HepG2 (cell line): ENCODE results near the gene CNOT1. TPM values are rescaled to one million over a fixed set of nuclear protein-coding genes. Genes with fewer than 3 reads are reported as not detected.
A peak's percentile ranks its signal among the peaks of the same experiment; 100 is the strongest.

ENCODE experiments used
- ADNP ChIP-seq: sonication (generic); formaldehyde crosslinking; IDR thresholded peaks from 2 replicates; pipeline ENCODE4 v1.4.0; 2020; ENCODE audit warnings: missing genetic modification reagents
- ARHGAP35 ChIP-seq: sonication (generic); formaldehyde crosslinking; IDR thresholded peaks from 2 replicates; pipeline ENCODE4 v1.9.0; 2022; ENCODE audit warnings: mild to moderate bottlenecking, inconsistent platforms, moderate library complexity, missing genetic modification reagents, borderline replicate concordance
- ATF5 ChIP-seq: sonication (generic); formaldehyde crosslinking; IDR thresholded peaks from 2 replicates; pipeline ENCODE4 v1.4.0; 2020; ENCODE audit warnings: mild to moderate bottlenecking, low read depth, missing genetic modification reagents
- HOXA9 ChIP-seq: sonication (generic); formaldehyde crosslinking; IDR thresholded peaks from 2 replicates; pipeline ENCODE4 v1.8.1; 2022; ENCODE audit warnings: missing genetic modification reagents, mild to moderate bottlenecking, moderate library complexity, borderline replicate concordance
- MAZ ChIP-seq, 2 experiments: sonication (generic) in 1 of 2; formaldehyde crosslinking in 1 of 2; IDR thresholded peaks; 2 replicates each; pipeline versions ENCODE4 v1.5.0 to v1.6.1; 2012 to 2020; ENCODE audit warnings: low read depth in 2 of 2, mild to moderate bottlenecking in 2 of 2, borderline replicate concordance in 1 of 2, improper control_type of control experiment in 1 of 2, low read length in 1 of 2, missing genetic modification reagents in 1 of 2, moderate library complexity in 1 of 2
- RFX5 ChIP-seq: IDR thresholded peaks from 2 replicates; pipeline ENCODE4 v1.6.1; 2011; ENCODE audit warnings: low read depth, low read length, improper control_type of control experiment
- SMARCE1 ChIP-seq: fragments of 450-650 bp; IDR thresholded peaks from 2 replicates; pipeline ENCODE4 v1.6.1; 2017; ENCODE audit warnings: borderline replicate concordance
- SRY ChIP-seq: sonication (generic); formaldehyde crosslinking; IDR thresholded peaks from 2 replicates; pipeline ENCODE4 v1.8.0; 2022; ENCODE audit warnings: mild to moderate bottlenecking, missing genetic modification reagents
- TBP ChIP-seq: sonication (generic); formaldehyde crosslinking; IDR thresholded peaks from 2 replicates; pipeline ENCODE4 v1.5.0; 2020; ENCODE audit warnings: missing genetic modification reagents
- ZFAT ChIP-seq: sonication (generic); formaldehyde crosslinking; conservative IDR thresholded peaks from 2 replicates; pipeline ENCODE4 v1.8.1; 2023; ENCODE audit warnings: missing genetic modification reagents, inconsistent platforms
- ZFX ChIP-seq: sonication (generic); formaldehyde crosslinking; IDR thresholded peaks from 2 replicates; pipeline ENCODE4 v1.4.0; 2020; ENCODE audit warnings: mild to moderate bottlenecking, low read depth, missing genetic modification reagents, moderate library complexity
- ZNF572 ChIP-seq: sonication (generic); formaldehyde crosslinking; IDR thresholded peaks from 2 replicates; pipeline ENCODE4 v1.5.1; 2020; ENCODE audit warnings: mild to moderate bottlenecking, missing genetic modification reagents
- ZNF619 ChIP-seq: sonication (generic); formaldehyde crosslinking; IDR thresholded peaks from 2 replicates; pipeline ENCODE4 v1.4.0; 2020; ENCODE audit warnings: mild to moderate bottlenecking, missing genetic modification reagents
- ZNF672 ChIP-seq: sonication (generic); formaldehyde crosslinking; IDR thresholded peaks from 2 replicates; pipeline ENCODE4 v1.8.1; 2022; ENCODE audit warnings: missing genetic modification reagents
- polyA plus RNA-seq, 8 experiments: library from polyadenylated mRNA; depleted of rRNA in 3 of 8; stranded (reverse) in 7 of 8; unstranded in 1 of 8; fragments of >200 nt; fragmentation: Illumina TruSeq in 4 of 8; extraction: Trizol in 4 of 8; gene quantifications; 2 replicates each; pipeline versions ENCODE4 v1.2.1 to v1.2.3, GENCODE V29; 2011 to 2016; ENCODE audit warnings: low read depth in 4 of 8, missing spikeins in 1 of 8, mixed read lengths in 1 of 8; ENCODE audit not compliant: insufficient read depth in 1 of 8
- total RNA-seq, 5 experiments: library from RNA; depleted of rRNA; stranded (reverse); fragments of >200 nt; fragmentation: Illumina TruSeq; extraction: Trizol; gene quantifications; 2 replicates each; pipeline ENCODE4 v1.2.3, GENCODE V29; 2016; ENCODE audit warnings: low read depth in 1 of 5
- TF ChIP-seq, protein P1 (sequence below): sonication (generic); formaldehyde crosslinking; IDR thresholded peaks from 2 replicates; pipeline ENCODE4 v1.5.0; 2020; ENCODE audit warnings: mild to moderate bottlenecking, missing genetic modification reagents
- TF ChIP-seq, protein P2 (sequence below), 2 experiments: sonication (generic) in 1 of 2; formaldehyde crosslinking in 1 of 2; IDR thresholded peaks; 2 replicates each; pipeline versions ENCODE4 v1.4.0 to v1.6.1; 2018 to 2020; ENCODE audit warnings: missing genetic modification reagents in 2 of 2, borderline replicate concordance in 1 of 2, low read depth in 1 of 2, mild to moderate bottlenecking in 1 of 2, missing biosample characterization in 1 of 2
- TF ChIP-seq, protein P3 (sequence below): IDR thresholded peaks from 2 replicates; pipeline ENCODE4 v1.6.1; 2016
- TF ChIP-seq, protein P4 (sequence below): sonication (generic); formaldehyde crosslinking; IDR thresholded peaks from 2 replicates; pipeline ENCODE4 v1.5.0; 2020; ENCODE audit warnings: missing genetic modification reagents, mild to moderate bottlenecking, borderline replicate concordance

CNOT1 gene
- total and polyA plus RNA-seq, 2 of the 13 experiments (the other 11 are each of a cell fraction or from before 2014, with no cell fraction given) = 188 to 232 TPM

GRCh38 chr16:58515871-58516767 is 113.5 kb downstream of the CNOT1 start (continued):
- TF ChIP-seq SMARCE1 (no peak), TBP (CRISPR knock-in tag) (0 out of 2 replicates have a peak, but pooled peaks have one; percentile 53), SRY (CRISPR knock-in tag) (0 out of 2 replicates have a peak, but pooled peaks have one; percentile 2), ARHGAP35 (peak; percentile 33; the same call in 1 of the 2 replicates), ZNF672 (CRISPR knock-in tag) (peak; percentile 92; the same call in 1 of the 2 replicates), ADNP (no peak), ZFX (CRISPR knock-in tag) (peak; percentile 36; the same call in 1 of the 2 replicates), ATF5 (CRISPR knock-in tag) (no peak), HOXA9 (CRISPR knock-in tag) (peak; percentile 56), ZFAT (CRISPR knock-in tag) (0 out of 2 replicates have a peak, but pooled peaks have one; percentile 50), MAZ (IDR thresholded peaks at IDR 0.05; ENCODE audit: borderline replicate concordance, low read depth, low read length) (no peak), MAZ (CRISPR knock-in tag; IDR thresholded peaks at IDR 0.05; ENCODE audit: low read depth) (peak; percentile 5; the same call in 1 of the 2 replicates), ZNF619 (no peak), RFX5 (no peak), ZNF572 (0 out of 2 replicates have a peak, but pooled peaks have one; percentile 65)
- TF ChIP-seq, protein P1, sequence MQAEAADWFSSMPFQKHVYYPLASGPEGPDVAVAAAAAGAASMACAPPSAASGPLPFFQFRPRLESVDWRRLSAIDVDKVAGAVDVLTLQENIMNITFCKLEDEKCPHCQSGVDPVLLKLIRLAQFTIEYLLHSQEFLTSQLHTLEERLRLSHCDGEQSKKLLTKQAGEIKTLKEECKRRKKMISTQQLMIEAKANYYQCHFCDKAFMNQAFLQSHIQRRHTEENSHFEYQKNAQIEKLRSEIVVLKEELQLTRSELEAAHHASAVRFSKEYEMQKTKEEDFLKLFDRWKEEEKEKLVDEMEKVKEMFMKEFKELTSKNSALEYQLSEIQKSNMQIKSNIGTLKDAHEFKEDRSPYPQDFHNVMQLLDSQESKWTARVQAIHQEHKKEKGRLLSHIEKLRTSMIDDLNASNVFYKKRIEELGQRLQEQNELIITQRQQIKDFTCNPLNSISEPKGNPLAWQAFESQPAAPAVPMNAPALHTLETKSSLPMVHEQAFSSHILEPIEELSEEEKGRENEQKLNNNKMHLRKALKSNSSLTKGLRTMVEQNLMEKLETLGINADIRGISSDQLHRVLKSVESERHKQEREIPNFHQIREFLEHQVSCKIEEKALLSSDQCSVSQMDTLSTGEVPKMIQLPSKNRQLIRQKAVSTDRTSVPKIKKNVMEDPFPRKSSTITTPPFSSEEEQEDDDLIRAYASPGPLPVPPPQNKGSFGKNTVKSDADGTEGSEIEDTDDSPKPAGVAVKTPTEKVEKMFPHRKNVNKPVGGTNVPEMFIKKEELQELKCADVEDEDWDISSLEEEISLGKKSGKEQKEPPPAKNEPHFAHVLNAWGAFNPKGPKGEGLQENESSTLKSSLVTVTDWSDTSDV = peak; percentile 84; the same call in 1 of the 2 replicates
- TF ChIP-seq, protein P2, sequence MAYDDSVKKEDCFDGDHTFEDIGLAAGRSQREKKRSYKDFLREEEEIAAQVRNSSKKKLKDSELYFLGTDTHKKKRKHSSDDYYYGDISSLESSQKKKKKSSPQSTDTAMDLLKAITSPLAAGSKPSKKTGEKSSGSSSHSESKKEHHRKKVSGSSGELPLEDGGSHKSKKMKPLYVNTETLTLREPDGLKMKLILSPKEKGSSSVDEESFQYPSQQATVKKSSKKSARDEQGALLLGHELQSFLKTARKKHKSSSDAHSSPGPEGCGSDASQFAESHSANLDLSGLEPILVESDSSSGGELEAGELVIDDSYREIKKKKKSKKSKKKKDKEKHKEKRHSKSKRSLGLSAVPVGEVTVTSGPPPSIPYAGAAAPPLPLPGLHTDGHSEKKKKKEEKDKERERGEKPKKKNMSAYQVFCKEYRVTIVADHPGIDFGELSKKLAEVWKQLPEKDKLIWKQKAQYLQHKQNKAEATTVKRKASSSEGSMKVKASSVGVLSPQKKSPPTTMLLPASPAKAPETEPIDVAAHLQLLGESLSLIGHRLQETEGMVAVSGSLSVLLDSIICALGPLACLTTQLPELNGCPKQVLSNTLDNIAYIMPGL (CRISPR knock-in tag; IDR thresholded peaks at IDR 0.05; ENCODE audit: borderline replicate concordance in 1 of 2, low read depth in 1 of 2) = peak in 1 of 2 experiments; percentile 71; a peak in 2 of 4 replicates
- TF ChIP-seq, protein P3, sequence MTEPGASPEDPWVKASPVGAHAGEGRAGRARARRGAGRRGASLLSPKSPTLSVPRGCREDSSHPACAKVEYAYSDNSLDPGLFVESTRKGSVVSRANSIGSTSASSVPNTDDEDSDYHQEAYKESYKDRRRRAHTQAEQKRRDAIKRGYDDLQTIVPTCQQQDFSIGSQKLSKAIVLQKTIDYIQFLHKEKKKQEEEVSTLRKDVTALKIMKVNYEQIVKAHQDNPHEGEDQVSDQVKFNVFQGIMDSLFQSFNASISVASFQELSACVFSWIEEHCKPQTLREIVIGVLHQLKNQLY (CRISPR knock-in tag) = no peak
- TF ChIP-seq, protein P4, sequence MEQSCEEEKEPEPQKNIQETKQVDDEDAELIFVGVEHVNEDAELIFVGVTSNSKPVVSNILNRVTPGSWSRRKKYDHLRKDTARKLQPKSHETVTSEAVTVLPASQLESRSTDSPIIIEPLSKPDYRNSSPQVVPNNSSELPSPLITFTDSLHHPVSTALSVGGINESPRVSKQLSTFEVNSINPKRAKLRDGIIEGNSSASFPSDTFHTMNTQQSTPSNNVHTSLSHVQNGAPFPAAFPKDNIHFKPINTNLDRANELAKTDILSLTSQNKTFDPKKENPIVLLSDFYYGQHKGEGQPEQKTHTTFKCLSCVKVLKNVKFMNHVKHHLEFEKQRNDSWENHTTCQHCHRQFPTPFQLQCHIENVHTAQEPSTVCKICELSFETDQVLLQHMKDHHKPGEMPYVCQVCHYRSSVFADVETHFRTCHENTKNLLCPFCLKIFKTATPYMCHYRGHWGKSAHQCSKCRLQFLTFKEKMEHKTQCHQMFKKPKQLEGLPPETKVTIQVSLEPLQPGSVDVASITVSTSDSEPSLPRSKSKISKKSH (CRISPR knock-in tag) = peak; percentile 28; the same call in 1 of the 2 replicates
